Adrenal gland (tissue), 5 donors: ENCODE data around the gene NCKIPSD.

Source experiments
- POLR2A ChIP-seq, 2 donors: fragments of 450-650 bp; IDR thresholded peaks; one replicate each; pipeline ENCODE4 v1.6.1; 2017; ENCODE audit warnings: antibody characterized with exemption in 2 of 2, mild to moderate bottlenecking in 2 of 2, moderate library complexity in 1 of 2
- TF ChIP-seq, protein P1 (sequence below), 6 experiments: fragments of 450-650 bp in 4 of 6; fragments of 200-600 bp in 2 of 6; sonication (generic) in 1 of 6; IDR thresholded peaks; 1 replicate in 5 of 6; 2 replicates in 1 of 6; pipeline versions ENCODE4 v1.5.1 to v1.8.0; 2016 to 2021; ENCODE audit warnings: antibody characterized with exemption in 6 of 6, mild to moderate bottlenecking in 2 of 6, moderate library complexity in 1 of 6
- donor health status: DM: no; HTN: no; CAD: no.

DNA sequence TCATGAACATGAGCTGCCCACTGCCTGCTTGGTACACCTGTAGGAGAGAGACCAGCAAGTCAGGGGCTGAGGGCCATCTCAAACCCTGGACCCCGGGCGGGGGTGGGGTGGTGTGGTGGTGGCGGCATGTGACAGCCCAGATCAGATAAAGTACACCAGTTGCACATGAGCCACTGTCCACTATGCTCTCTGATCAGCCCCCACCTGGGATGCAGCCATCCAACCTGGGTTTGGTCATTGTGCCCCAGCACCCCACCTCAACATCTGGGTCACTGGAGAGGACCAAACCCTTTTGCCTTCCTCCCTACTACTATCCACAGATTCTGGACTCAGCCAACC lies 3.0 kb upstream of the NCKIPSD start:
- TF ChIP-seq, protein P1, sequence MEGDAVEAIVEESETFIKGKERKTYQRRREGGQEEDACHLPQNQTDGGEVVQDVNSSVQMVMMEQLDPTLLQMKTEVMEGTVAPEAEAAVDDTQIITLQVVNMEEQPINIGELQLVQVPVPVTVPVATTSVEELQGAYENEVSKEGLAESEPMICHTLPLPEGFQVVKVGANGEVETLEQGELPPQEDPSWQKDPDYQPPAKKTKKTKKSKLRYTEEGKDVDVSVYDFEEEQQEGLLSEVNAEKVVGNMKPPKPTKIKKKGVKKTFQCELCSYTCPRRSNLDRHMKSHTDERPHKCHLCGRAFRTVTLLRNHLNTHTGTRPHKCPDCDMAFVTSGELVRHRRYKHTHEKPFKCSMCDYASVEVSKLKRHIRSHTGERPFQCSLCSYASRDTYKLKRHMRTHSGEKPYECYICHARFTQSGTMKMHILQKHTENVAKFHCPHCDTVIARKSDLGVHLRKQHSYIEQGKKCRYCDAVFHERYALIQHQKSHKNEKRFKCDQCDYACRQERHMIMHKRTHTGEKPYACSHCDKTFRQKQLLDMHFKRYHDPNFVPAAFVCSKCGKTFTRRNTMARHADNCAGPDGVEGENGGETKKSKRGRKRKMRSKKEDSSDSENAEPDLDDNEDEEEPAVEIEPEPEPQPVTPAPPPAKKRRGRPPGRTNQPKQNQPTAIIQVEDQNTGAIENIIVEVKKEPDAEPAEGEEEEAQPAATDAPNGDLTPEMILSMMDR (IDR thresholded peaks at IDR 0.05): no peak
- no peak for TF ChIP-seq POLR2A (IDR thresholded peaks at IDR 0.05)
